Nephron progenitor cell (in vitro differentiated cells): Measurements from ENCODE around the gene AK2.

Source experiments
- DNase-seq: peaks from one replicate; pipeline ENCODE4 v3.0.0; 2021
- H3K27ac Mint-ChIP-seq: 2 replicates; pipeline ENCODE4 v1.8.0; 2021; ENCODE audit warnings: mild to moderate bottlenecking, moderate library complexity, mixed read lengths
- H3K27me3 Mint-ChIP-seq: 2 replicates; pipeline ENCODE4 v1.8.0; 2021; ENCODE audit warnings: mild to moderate bottlenecking, low read depth, mixed read lengths; ENCODE audit not compliant: poor library complexity
- H3K36me3 Mint-ChIP-seq: 2 replicates; pipeline ENCODE4 v1.8.0; 2021; ENCODE audit warnings: low read depth, mixed read lengths
- H3K4me1 Mint-ChIP-seq: 2 replicates; pipeline ENCODE4 v1.8.0; 2021; ENCODE audit warnings: mixed read lengths
- H3K4me3 Mint-ChIP-seq: 2 replicates; pipeline ENCODE4 v1.8.0; 2021; ENCODE audit warnings: mild to moderate bottlenecking, moderate library complexity, mixed read lengths
- H3K9me3 Mint-ChIP-seq: 2 replicates; pipeline ENCODE4 v1.8.0; 2021; ENCODE audit warnings: mild to moderate bottlenecking, moderate library complexity, mixed read lengths
- TF ChIP-seq, protein P1 (sequence below): fragments of 200-600 bp; sonication (generic); IDR thresholded peaks from 2 replicates; pipeline ENCODE4 v1.5.0; 2021; ENCODE audit warnings: antibody characterized with exemption

AK2 gene

DNA sequence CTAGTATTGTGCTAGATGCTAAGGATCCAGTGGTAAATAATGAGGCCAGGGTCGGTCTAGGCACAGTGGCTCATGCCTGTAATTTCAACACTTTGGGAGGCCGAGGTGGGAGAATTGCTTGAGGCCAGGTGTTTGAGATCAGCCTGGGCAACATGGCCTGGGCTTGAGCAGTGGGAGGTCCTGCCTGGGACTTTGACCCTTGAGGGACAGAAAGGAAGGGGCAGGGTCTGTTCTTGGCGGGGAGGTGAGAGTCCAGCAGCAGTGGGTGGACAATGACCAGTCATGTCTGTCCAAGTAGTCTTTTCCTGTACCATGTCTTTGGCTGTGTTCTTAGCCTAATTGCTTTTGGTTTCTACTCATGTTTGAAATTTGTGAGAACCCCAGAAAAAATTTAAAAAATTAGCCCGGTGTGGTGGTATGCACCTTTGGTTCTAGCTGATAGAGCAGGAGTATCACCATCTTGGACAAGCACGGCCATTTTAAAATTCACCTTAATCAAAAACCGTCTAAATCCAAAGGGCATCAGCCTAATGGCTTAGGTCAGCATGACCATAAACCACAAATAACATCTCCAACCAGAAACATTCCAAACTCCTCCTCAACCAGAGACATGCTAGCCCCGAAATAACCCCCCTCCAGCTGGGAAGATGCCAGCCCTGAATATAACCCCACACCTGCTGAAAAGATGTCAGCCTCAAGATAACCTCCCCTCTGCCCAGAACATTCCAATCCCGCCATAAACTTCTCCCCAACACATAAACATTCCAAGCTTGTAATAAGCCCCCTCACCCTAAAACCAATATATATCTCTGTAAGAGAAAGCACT, 6.8 kb upstream of the AK2 start:
- Mint-ChIP-seq H3K36me3 (no peaks in the 10 kb centered on the region), H3K27me3 (peaks cover 3% of the 10 kb centered on the region), H3K4me1 (peaks cover 60% of the 10 kb centered on the region), H3K4me3 (peak overlapping the region; percentile 2), H3K9me3 (no peaks in the 10 kb centered on the region), H3K27ac (no peak overlapping the region)
- DNase-seq, result no peak
- TF ChIP-seq, protein P1, sequence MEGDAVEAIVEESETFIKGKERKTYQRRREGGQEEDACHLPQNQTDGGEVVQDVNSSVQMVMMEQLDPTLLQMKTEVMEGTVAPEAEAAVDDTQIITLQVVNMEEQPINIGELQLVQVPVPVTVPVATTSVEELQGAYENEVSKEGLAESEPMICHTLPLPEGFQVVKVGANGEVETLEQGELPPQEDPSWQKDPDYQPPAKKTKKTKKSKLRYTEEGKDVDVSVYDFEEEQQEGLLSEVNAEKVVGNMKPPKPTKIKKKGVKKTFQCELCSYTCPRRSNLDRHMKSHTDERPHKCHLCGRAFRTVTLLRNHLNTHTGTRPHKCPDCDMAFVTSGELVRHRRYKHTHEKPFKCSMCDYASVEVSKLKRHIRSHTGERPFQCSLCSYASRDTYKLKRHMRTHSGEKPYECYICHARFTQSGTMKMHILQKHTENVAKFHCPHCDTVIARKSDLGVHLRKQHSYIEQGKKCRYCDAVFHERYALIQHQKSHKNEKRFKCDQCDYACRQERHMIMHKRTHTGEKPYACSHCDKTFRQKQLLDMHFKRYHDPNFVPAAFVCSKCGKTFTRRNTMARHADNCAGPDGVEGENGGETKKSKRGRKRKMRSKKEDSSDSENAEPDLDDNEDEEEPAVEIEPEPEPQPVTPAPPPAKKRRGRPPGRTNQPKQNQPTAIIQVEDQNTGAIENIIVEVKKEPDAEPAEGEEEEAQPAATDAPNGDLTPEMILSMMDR, result no peak

DNA sequence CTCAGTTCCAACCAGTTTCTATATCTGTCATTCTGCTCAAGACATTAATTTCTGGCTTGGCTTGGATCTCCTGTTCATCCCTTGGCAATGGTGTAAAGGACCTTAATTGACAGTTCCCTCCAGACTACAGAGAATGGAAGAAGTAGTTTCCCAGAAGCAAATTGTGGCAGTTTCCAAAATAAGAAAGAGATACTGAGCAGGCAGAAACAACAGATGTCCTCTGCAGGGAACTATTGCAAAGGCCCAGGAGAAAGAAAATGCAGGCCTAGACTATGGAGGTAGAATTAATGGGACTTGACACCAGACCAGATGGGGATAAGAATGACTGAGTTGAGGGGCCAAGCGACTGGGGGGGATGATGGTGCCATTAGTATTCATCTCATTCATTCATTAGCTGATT, 6.1 kb upstream of the AK2 start:
- Mint-ChIP-seq H3K27ac (no peak overlapping the region), H3K27me3 (peaks cover 3% of the 10 kb centered on the region), H3K9me3 (no peaks in the 10 kb centered on the region), H3K4me3 (no peak overlapping the region), H3K4me1 (peaks cover 61% of the 10 kb centered on the region), H3K36me3 (no peaks in the 10 kb centered on the region)
- TF ChIP-seq, protein P1, result no peak
- DNase-seq, result no peak

DNA sequence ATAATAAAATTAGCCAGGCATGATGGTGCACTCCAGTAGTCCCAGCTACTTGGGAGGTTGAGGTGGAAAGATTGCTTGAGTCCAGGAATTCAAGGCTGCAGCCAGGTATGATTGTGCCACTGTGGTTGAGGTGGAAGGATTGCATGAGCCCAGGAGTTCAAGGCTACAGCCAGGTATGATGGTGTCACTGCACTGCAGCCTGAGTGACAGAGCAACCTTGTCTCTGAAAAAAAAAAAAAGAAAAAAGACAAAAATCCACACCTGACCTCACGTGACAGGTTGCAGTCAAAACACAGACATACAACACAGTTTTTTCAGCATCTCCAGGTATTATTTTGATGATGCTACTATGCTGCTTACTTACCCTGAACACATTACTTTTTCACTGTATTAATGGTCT, 4.3 kb upstream of the AK2 start:
- TF ChIP-seq, protein P1, result no peak
- Mint-ChIP-seq H3K27ac (no peak overlapping the region), H3K36me3 (peaks cover 11% of the 10 kb centered on the region), H3K4me1 (peaks cover 71% of the 10 kb centered on the region), H3K9me3 (peaks cover 7% of the 10 kb centered on the region), H3K4me3 (no peak overlapping the region), H3K27me3 (peaks cover 4% of the 10 kb centered on the region)
- DNase-seq, result no peak

DNA sequence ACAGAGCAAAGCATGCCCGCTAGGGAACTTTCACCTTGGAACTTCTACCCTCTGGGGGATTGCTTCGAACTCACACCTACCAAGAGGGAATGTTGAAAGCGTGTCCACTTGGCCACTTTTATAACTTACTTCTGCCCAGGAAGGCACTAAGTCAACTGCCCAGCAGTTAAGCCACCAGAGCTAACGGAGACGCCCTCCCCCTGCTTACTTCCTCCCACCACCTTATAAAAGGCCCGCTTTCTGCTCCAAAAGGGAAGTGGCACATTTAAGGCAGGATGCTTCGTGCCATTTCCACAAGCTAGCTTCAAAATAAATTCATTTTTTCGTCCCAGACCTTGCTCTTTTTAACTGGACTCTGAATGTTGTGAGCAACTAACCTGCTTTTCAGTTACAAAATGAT, 3.2 kb upstream of the AK2 start:
- TF ChIP-seq, protein P1, result no peak
- H3K4me1 Mint-ChIP-seq, result peaks cover 71% of the 10 kb centered on the region
- no peak for DNase-seq
- H3K4me3 Mint-ChIP-seq, result no peak overlapping the region
- H3K27me3 Mint-ChIP-seq, result peaks cover 4% of the 10 kb centered on the region
- H3K36me3 Mint-ChIP-seq, result peaks cover 12% of the 10 kb centered on the region
- H3K9me3 Mint-ChIP-seq, result peaks cover 7% of the 10 kb centered on the region
- H3K27ac Mint-ChIP-seq, result peak overlapping the region; percentile 83

DNA sequence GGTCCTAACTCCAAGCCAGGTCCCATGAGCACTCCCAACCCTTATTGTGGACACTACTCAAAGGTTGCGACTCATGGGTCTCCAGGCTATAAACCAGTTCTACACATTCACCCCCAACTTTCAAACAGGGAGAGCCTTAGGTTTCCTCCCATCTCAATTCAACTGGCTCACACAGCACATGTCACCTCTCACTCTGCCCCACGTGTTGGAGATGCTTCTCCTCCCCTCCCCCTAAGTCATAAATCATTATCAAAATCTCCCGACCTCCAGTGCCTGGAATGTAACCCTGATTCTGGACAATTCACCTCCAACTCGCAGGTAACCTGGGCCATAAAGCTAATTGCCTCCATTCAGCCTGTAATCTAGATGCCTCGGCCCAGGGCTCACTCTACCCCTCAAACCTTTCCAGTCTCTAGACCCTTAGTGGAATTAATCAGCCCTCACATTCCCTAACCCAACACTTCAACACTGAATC, 595 bp downstream of the AK2 start:
- Mint-ChIP-seq H3K27ac (no peak overlapping the region), H3K4me3 (peak overlapping the region; percentile 87), H3K4me1 (peaks cover 72% of the 10 kb centered on the region), H3K27me3 (peaks cover 4% of the 10 kb centered on the region), H3K36me3 (peaks cover 33% of the 10 kb centered on the region), H3K9me3 (peaks cover 7% of the 10 kb centered on the region)
- TF ChIP-seq, protein P1, result no peak
- no peak for DNase-seq
